SK-N-SH (cell line): Measurements from ENCODE around the gene PLXNB1. TPM values are rescaled to one million over a fixed set of nuclear protein-coding genes. Genes with fewer than 3 reads are reported as not detected.

Experiments
- CTCF ChIA-PET: fragments of 300-600, 350-600 bp; formaldehyde crosslinking; extraction: SDS; loops from one replicate; lab custom pipeline; 2021; lab: Yijun Ruan, JAX
- POLR2A ChIA-PET: fragments of 350-600 bp; sonication (Branson Sonifier 250); formaldehyde crosslinking; extraction: SDS; loops from one replicate; lab custom pipeline; 2020; ENCODE audit warnings: antibody characterized with exemption, inconsistent platforms; lab: Yijun Ruan, JAX
- DNase-seq: peaks from one replicate; pipeline ENCODE4 v3.0.0; 2012
- H2AFZ ChIP-seq: fragments of 200-600 bp; sonication (generic); 2 replicates; pipeline ENCODE4 v1.8.1; 2016; ENCODE audit warnings: antibody characterized with exemption, mild to moderate bottlenecking, low read depth
- H3F3A ChIP-seq: fragments of 200-600 bp; sonication (generic); replicated peaks from 2 replicates; pipeline ENCODE3; 2016; ENCODE audit warnings: antibody characterized with exemption, mild to moderate bottlenecking; ENCODE audit not compliant: insufficient read depth
- H3K27ac ChIP-seq, 2 experiments: fragments of 200-500 bp in 1 of 2; fragments of 200-600 bp in 1 of 2; sonication (Bioruptor generic) in 1 of 2; sonication (generic), shearing (Covaris generic) in 1 of 2; 2 replicates each; pipeline versions ENCODE4 v1.5.1 to v1.6.1; 2014 to 2016; ENCODE audit warnings: low read depth in 2 of 2, inconsistent platforms in 1 of 2, low read length in 1 of 2, mild to moderate bottlenecking in 1 of 2, mixed read lengths in 1 of 2
- H3K27me3 ChIP-seq: fragments of 200-600 bp; sonication (generic), shearing (Covaris generic); 2 replicates; pipeline ENCODE4 v1.6.1; 2016; ENCODE audit warnings: mixed run types; ENCODE audit not compliant: insufficient read depth
- H3K36me3 ChIP-seq, 2 experiments: fragments of 200-500 bp in 1 of 2; fragments of 200-600 bp in 1 of 2; sonication (Bioruptor generic) in 1 of 2; sonication (generic) in 1 of 2; replicated peaks in 1 of 2; 2 replicates each; pipeline versions ENCODE3 to v1.5.1; 2014 to 2016; ENCODE audit warnings: low read length in 1 of 2, mild to moderate bottlenecking in 1 of 2; ENCODE audit not compliant: insufficient read depth in 2 of 2, control insufficient read depth in 1 of 2
- H3K4me1 ChIP-seq, 2 experiments: fragments of 200-500 bp in 1 of 2; fragments of 200-600 bp in 1 of 2; sonication (Bioruptor generic) in 1 of 2; sonication (generic), shearing (Covaris generic) in 1 of 2; 2 replicates each; pipeline versions ENCODE4 v1.5.1 to v1.6.1; 2014 to 2016; ENCODE audit warnings: low read depth in 1 of 2, low read length in 1 of 2, mixed run types in 1 of 2; ENCODE audit not compliant: insufficient read depth in 2 of 2, control insufficient read depth in 1 of 2
- H3K4me2 ChIP-seq: fragments of 200-600 bp; sonication (generic), shearing (Covaris generic); 2 replicates; pipeline ENCODE4 v1.6.1; 2017; ENCODE audit warnings: mixed run types
- H3K4me3 ChIP-seq, 2 experiments: fragments of 200-500 bp in 1 of 2; fragments of 200-600 bp in 1 of 2; sonication (Bioruptor generic) in 1 of 2; sonication (generic), shearing (Covaris generic) in 1 of 2; 2 replicates each; pipeline versions ENCODE4 v1.5.1 to v1.8.1; 2014 to 2016; ENCODE audit warnings: low read depth in 2 of 2, inconsistent platforms in 1 of 2, low read length in 1 of 2, mild to moderate bottlenecking in 1 of 2, mixed read lengths in 1 of 2, moderate library complexity in 1 of 2
- H3K79me2 ChIP-seq: fragments of 200-600 bp; sonication (generic); 2 replicates; pipeline ENCODE4 v1.8.1; 2017; ENCODE audit warnings: mild to moderate bottlenecking; ENCODE audit not compliant: insufficient read depth
- H3K9ac ChIP-seq: fragments of 200-600 bp; sonication (generic); 2 replicates; pipeline ENCODE4 v1.6.1; 2017; ENCODE audit warnings: mixed run types
- H3K9me2 ChIP-seq: fragments of 200-600 bp; sonication (generic); 2 replicates; pipeline ENCODE4 v1.6.1; 2017; ENCODE audit warnings: mixed run types
- H3K9me3 ChIP-seq: fragments of 200-600 bp; sonication (generic); 2 replicates; pipeline ENCODE4 v1.6.1; 2017; ENCODE audit warnings: mixed run types, mild to moderate bottlenecking, moderate library complexity
- H4K20me1 ChIP-seq: fragments of 200-600 bp; sonication (generic); 2 replicates; pipeline ENCODE4 v1.6.1; 2017; ENCODE audit warnings: mild to moderate bottlenecking, mixed run types; ENCODE audit not compliant: insufficient read depth
- ELF1 ChIP-seq: IDR thresholded peaks from 2 replicates; pipeline ENCODE4 v1.4.0; 2012
- EZH2phosphoT487 ChIP-seq: fragments of 200-600 bp; sonication (generic); IDR thresholded peaks from 2 replicates; pipeline ENCODE4 v1.6.1; 2017; ENCODE audit warnings: low read depth, mixed run types, mild to moderate bottlenecking, antibody characterized with exemption, moderate library complexity, borderline replicate concordance
- IRF3 ChIP-seq: fragments of 150-350 bp; IDR thresholded peaks from 2 replicates; pipeline ENCODE4 v1.6.1; 2016; ENCODE audit warnings: mild to moderate bottlenecking, low read depth, low read length
- NFIC ChIP-seq: IDR thresholded peaks from 2 replicates; pipeline ENCODE4 v1.4.0; 2012; ENCODE audit warnings: borderline replicate concordance
- PBX3 ChIP-seq: IDR thresholded peaks from 2 replicates; pipeline ENCODE4; 2012
- RAD21 ChIP-seq: IDR thresholded peaks from 2 replicates; pipeline ENCODE4 v1.6.1; 2012; ENCODE audit warnings: mild to moderate bottlenecking, low read length
- RCOR1 ChIP-seq: fragments of 150-350 bp; IDR thresholded peaks from 2 replicates; pipeline ENCODE4 v1.6.1; 2017; ENCODE audit warnings: antibody characterized with exemption, low read length
- RXRA ChIP-seq: IDR thresholded peaks from 2 replicates; pipeline ENCODE4 v1.4.0; 2012; ENCODE audit warnings: low read depth, mild to moderate bottlenecking, borderline replicate concordance
- TEAD4 ChIP-seq: IDR thresholded peaks from 2 replicates; pipeline ENCODE4 v1.4.0; 2012; ENCODE audit warnings: mild to moderate bottlenecking, borderline replicate concordance; ENCODE audit not compliant: insufficient read depth
- USF1 ChIP-seq: IDR thresholded peaks from 2 replicates; pipeline ENCODE4 v1.4.0; 2012; ENCODE audit warnings: low read depth, borderline replicate concordance
- ZBTB33 ChIP-seq: IDR thresholded peaks from 2 replicates; pipeline ENCODE4 v1.4.0; 2012; ENCODE audit warnings: low read depth, borderline replicate concordance
- WGBS: methylation state at CpG from one replicate; pipeline ENCODE4 v1.1.6; 2017; ENCODE audit warnings: low lambda C conversion rate; 5-methylcytosine and 5-hydroxymethylcytosine counted together
- polyA plus RNA-seq, 3 experiments: library from polyadenylated mRNA; depleted of rRNA; stranded (reverse); fragments of >200 nt; gene quantifications; 2 replicates each; pipeline ENCODE4 v1.2.3, GENCODE V29; 2012

Gene PLXNB1
- polyA plus RNA-seq, 1 of the 3 experiments (the other 2 are of a cell fraction) = 39.8 TPM

- no peak for TF ChIP-seq USF1
- TF ChIP-seq RCOR1 = no peak
- TF ChIP-seq TEAD4 = no peak
- TF ChIP-seq, all 33 proteins: peak for 0
These were observed 2.3 kb downstream of the PLXNB1 start (continued) for GRCh38 chr3:48427630-48427962.

GRCh38 chr3:48426944-48427629 lies 2.8 kb downstream of the PLXNB1 start:
- Histone ChIP-seq H2AFZ (no peak overlapping the region), H3K4me3 (peak overlapping the region in 1 of 2 experiments; percentile 79; a peak in 1 of 4 replicates), H3K79me2 (peaks cover 56% of the 10 kb centered on the region), H3K9me2 (no peaks in the 10 kb centered on the region), H3K36me3 (peaks cover 0 to 3% of the 10 kb centered on the region in 2 experiments), H3K4me2 (peak overlapping the region; percentile 99), H3K9ac (no peak overlapping the region), H3K27me3 (no peaks in the 10 kb centered on the region), H4K20me1 (no peaks in the 10 kb centered on the region), H3K9me3 (no peaks in the 10 kb centered on the region), H3K4me1 (peaks cover 7 to 51% of the 10 kb centered on the region in 2 experiments; a peak in 2 of 4 replicates), H3K27ac (no peak overlapping the region; a peak in 1 of 4 replicates), H3F3A (no peaks in the 10 kb centered on the region)
- no peak for DNase-seq
- POLR2A ChIA-PET = no interaction called here
- WGBS = 81% methylated on average over 7 of the region's 8 CpGs
- CTCF ChIA-PET = interaction anchor here (13.2 to 14.1 kb wide), 2 partner anchors 8 to 21 kb away, joined by 156 to 399 read pairs; no protein-coding TSS in a partner anchor
- TF ChIP-seq RXRA = no peak
- TF ChIP-seq EZH2phosphoT487 = no peak
- no peak for TF ChIP-seq PBX3
- no peak for TF ChIP-seq ZBTB33
- no peak for TF ChIP-seq RAD21
- TF ChIP-seq ELF1 = no peak
- TF ChIP-seq NFIC = no peak
- TF ChIP-seq IRF3 = no peak
